Spleen (tissue), 7 donors: ENCODE data around the gene PTK7.
A peak's percentile ranks its signal among the peaks of the same experiment; 100 is the strongest.

Source experiments
- CTCF ChIP-seq, 11 experiments: fragments of 200-600 bp in 7 of 11; fragments of 450-650 bp in 4 of 11; sonication (generic) in 4 of 11; IDR thresholded peaks in 8 of 11; conservative IDR thresholded peaks in 3 of 11; 1 replicate in 7 of 11; 2 replicates in 4 of 11; pipeline versions ENCODE4 v1.4.0 to v1.8.0; 2016 to 2021; ENCODE audit warnings: antibody characterized with exemption in 11 of 11, inconsistent platforms in 4 of 11, mild to moderate bottlenecking in 1 of 11
- POLR2A ChIP-seq, 3 donors: fragments of 450-650 bp; IDR thresholded peaks; one replicate each; pipeline ENCODE4 v1.5.1; 2017; ENCODE audit warnings: antibody characterized with exemption in 3 of 3, mild to moderate bottlenecking in 1 of 3
- POLR2AphosphoS5 ChIP-seq, 3 donors: sonication (generic); formaldehyde crosslinking; IDR thresholded peaks; one replicate each; pipeline ENCODE4 v1.5.1; 2017; ENCODE audit warnings: antibody characterized with exemption in 3 of 3
- donor health status: DM: no; HTN: no; CAD: no; lungs with moderate emphysema.
- donor health status: DM: no; HTN: no; CAD: no.
- donor health status: DM: no; HTN: no; CAD: no.

- TF ChIP-seq CTCF (IDR thresholded peaks at IDR 0.05 in 8 of 11, conservative IDR thresholded peaks at IDR 0.05 in 3 of 11) (no peak), POLR2A (IDR thresholded peaks at IDR 0.05) (no peak), POLR2AphosphoS5 (IDR thresholded peaks at IDR 0.05) (peak; percentile 45 to 64 (median 56))
These were observed 1.1 kb upstream of the PTK7 start for GRCh38 chr6:43074847-43075669.
